Left renal pelvis (tissue), 4 donors: ENCODE data around the gene PLA2G12A. TPM values are rescaled to one million over a fixed set of nuclear protein-coding genes. Genes with fewer than 3 reads are reported as not detected.
"Not testable (repeated sequence)": the region's sequence is repeated elsewhere in the genome, so short reads cannot be mapped to it uniquely, and the experiment has no call there.

Source experiments
- DNase-seq, 4 donors: peaks; one replicate each; pipeline ENCODE4 v3.0.0-alpha.2; 2013; ENCODE audit warnings: low read depth in 4 of 4, low spot score in 3 of 4
- polyA plus RNA-seq, 4 donors: library from polyadenylated mRNA; unstranded; fragments of 120-200 nt; gene quantifications; one replicate each; pipeline ENCODE4 v1.2.1, GENCODE V29; 2013; ENCODE audit not compliant: insufficient read length in 4 of 4

Gene PLA2G12A
- polyA plus RNA-seq, 4 donors, result 24.4 to 34.0 (median 32.1) TPM

DNA sequence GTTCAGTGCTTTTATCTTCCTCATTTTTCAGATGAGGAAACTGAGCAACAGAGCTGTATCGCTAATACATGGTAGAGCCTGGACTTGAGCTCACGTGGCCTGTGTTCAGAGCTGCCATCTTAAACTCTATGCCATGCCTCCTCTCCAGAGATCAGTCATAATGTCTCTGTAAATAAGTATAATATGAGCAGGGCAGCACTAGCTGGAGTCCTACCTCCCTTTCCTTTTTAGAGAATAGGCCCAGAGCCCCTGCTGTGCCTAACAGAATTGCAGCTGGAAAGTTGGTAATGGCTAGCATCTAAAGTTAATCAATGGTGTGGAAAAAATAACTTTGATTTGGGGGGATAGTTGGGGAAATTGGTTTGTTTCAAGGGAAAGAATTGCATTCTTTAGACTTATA is 47.0 kb downstream of the PLA2G12A start:
- no peak for DNase-seq

DNA sequence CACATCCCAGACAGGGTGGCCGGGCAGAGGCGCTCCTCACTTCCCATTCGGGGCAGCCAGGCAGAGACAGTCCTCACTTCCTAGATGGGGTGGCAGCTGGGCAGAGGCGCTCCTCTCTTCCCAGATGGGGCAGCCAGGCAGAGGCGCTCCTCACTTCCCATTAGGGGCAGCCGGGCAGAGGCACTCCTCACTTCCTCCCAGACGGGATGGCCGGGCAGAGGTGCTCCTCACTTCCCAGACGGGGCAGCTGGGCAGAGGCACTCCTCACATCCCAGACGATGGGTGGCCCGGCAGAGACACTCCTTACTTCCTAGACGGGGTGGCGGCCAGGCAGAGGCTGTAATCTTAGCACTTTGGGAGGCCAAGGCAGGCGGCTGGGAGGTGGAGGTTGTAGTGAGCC is 50.9 kb downstream of the PLA2G12A start:
- not testable (repeated sequence) for DNase-seq

DNA sequence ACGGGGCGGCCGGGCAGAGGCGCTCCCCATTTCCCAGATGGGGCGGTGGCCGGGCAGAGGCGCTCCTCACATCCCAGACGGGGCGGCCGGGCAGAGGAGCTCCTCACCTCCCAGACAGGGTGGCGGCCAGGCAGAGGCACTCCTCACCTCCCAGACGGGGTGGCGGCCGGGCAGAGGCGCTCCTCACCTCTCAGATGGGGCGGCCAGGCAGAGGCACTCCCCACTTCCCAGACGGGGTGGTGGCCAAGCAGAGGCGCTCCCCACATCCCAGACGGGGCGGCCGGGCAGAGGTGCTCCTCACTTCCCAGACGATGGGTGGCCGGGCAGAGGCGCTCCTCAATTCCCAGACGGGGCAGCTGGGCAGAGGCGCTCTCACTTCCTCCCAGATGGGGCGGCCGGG is 51.4 kb downstream of the PLA2G12A start:
- DNase-seq, result not testable (repeated sequence)

DNA sequence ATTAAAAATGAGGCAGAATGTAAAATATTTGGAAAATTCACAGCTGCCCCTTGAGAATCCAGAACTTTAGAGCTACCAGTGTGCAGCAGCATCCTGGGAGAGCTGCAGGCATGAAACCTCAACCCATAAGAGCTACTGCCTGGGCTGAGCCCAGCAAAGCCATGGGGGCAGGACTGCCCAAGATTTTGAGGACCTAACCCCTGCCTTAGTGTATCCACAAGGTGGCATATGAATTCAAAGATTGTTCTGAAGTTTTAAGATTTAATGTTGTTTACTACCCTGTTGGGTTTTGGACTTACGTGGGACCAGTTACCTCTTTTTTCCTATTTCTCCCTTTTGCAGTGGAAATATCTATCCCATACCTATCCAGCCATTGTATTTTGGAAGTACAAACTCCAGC is 53.0 kb downstream of the PLA2G12A start:
- DNase-seq, result no peak

DNA sequence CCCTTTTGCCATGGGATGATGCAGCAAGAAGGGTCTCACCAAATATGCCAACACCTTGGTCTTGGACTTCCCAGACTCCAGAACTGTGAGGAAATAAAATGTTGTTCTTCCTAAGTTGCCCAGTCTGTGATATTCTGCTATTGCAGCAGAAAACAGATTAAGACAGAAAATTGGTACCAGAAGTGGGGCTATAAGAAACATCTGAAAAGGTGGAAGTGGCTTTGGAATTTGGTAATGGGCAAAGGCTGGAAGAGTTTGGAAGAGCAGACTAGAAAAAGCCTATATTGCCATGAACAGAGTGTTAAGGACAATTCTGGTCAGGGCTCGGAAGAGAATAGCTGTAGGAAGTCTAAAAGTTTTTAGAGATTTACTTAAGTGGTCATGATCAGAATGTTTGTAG is 54.0 kb downstream of the PLA2G12A start:
- no peak for DNase-seq

DNA sequence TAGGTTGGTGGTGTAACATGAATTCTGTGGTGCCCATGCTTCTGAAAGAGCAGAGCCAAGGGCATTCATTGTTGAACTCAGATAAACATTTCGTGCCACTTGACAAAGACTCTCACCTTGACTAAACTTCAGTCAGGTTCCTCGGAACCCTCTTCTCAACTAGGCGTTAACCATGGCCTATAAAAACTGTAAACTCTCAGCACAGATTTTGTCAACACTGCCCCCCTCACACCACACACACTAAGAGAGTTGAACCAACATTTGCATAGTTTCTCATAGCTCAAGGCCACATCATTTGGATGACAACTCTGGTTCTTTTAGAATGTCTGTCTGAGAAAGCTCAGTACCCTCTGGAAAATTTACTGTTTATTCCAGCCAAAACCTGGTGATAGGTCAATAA is 54.7 kb downstream of the PLA2G12A start:
- no peak for DNase-seq

DNA sequence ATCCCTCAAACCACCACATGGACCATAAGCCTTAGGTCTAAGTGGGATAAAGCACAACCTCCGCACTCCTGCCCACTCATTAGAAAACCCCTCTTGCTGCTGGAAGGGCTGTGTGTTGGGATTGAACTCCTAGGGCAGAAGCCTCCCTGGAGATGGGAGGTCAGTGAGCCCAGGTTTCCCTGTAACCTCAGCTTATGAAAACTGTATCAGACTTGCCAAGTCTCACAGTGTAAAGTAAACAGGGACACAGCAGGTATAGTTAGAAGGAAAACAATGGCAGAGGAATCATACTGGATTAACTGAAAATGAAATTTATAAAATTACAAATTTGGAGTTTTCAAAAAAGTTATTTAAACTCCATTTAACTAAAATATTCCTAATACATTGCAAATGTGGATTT is 56.6 kb downstream of the PLA2G12A start:
- no peak for DNase-seq

DNA sequence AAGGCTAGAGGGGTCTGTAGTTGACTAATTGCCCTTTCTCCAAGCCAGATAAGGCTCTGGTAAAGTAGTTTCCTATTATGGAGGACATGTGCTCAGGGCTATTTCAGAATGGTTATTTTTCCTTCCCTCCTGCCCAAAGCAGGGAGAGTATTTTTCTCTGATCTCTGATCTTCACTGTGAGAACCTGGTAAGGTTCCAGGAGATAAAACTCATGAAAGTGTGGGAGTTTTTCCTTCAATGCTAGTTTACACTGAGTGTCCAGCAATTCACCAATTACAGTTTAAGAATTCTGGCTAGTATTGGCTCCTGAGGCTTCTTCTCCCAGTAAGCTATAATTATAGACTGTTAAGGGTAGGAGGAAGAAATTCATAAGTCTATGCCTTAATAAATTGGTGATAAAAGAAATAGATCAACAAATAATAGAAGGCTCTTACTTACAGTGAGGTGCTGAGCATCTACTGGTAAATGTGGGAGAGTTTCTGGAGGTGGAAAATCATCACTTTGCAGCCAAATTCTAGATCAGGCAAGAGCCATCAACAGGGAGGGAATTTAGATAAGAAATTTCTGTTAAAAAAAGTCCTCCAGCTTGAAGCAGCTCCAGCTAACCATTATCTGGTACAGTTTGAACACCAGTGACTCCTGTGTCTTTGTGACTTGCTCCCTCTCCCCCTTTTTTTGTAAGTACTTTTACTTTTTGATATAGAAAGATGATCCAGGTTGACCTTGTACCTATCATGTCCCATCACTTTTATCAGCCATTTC is 57.5 kb downstream of the PLA2G12A start:
- no peak for DNase-seq

DNA sequence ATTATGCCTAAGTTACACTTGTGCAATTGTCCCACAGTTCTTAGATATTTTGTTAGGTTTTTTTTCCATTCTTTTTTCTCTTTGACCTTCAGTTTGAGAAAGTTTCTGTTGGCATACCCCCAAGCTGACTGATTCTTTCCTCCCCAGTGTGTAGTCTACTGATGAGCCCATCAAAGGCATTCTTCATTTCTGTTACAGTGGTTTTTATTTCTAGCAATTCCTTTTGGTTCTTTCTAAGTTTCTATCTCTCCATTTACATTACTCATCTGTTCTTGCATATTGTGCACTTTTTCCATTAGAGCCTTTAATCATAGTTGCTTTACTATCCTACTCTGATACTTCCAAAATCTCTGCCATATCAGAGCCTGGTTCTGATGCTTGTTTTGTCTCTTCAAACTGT is 58.5 kb downstream of the PLA2G12A start:
- DNase-seq, result no peak

DNA sequence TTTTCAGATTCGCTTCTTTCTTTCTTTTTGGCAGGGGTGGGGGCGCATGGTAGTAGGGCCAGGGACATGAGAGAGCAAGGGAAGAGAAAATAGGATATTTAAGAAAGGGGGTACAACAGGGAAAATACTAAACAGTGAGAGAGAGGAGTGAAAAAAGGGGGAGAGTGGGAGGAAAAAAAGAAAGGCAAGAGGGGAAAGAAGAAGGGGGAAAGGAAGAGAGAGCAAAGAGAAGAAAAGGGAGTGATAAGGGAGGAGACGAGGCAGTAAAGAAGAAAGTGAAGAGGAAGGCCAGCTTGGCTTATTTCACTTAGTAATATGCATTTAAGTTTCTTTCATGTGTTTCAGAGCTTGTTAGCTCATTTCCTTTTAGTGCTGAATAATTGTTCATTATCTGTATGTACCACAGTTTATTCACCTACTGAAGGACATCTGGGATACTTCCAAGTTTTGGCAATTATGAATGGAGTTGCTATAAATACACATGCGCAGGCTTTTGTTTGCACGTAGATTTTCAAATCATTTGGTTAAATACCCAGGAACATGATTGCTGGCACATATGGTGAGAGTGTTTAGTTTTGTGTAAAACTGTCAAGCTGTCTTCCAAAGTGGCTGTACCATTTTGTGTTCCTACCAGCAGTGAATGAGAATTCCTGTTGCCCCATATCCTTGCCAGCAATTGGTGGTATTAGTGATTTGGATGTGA is 63.9 kb downstream of the PLA2G12A start:
- no peak for DNase-seq

DNA sequence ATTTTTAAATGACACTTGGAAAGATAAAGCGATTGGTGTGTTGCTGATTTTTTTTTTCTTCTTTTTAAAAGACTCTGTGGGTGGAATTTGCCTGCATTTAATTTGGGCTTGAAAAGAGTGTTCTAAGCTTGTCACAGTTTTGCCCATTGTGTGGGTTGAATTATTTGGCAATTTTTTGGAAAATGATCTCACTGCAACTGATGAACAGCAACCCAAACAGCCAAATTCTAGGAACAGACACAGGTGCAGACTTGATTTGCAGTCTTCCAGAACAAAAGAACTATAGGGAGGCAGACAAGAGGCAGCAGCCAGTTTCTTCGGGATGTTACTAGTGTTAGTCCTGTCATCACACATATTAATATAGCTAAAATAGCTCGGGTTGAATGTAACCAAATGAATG is 67.1 kb downstream of the PLA2G12A start:
- no peak for DNase-seq

DNA sequence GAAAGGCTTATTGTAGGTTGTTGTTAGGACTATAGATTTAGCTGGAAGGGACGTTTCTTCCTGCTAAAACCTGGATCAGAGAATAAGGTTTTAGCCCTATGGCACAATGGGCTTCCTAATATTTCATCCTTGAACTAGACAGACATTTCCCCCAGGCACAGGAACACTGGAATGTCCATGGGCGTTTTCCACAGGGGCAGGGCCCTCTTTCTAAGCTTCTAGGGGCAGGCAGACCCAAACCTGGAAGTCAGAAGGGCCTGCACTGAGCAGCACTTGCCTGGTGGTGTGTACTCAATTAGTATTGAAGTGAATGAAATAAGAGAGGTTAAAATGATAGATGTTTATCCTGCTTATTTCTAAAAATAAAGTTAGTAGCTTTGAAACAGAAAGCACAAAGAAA is 67.8 kb downstream of the PLA2G12A start:
- no peak for DNase-seq

Other genes starting within 250 kb of the PLA2G12A start
- 10 to 100 TPM in 2 of 4 donors, 1 to 10 TPM in 2; 9.0 to 12.1 (median 9.8) TPM for gene MCUB, start 169.8 kb downstream of the PLA2G12A start, polyA plus RNA-seq
- 10 to 100 TPM; 18.9 to 45.2 (median 39.5) TPM for gene CASP6, start 26.6 kb downstream of the PLA2G12A start, polyA plus RNA-seq
- 10 to 100 TPM; 71.2 to 87.0 (median 80.1) TPM for gene CFI, start 71.9 kb upstream of the PLA2G12A start, polyA plus RNA-seq
- 10 to 100 TPM; 32.7 to 46.4 (median 42.9) TPM for gene GAR1, start 85.7 kb upstream of the PLA2G12A start, polyA plus RNA-seq
- under 1 TPM; 0.18 to 0.69 (median 0.45) TPM for gene RRH, start 97.9 kb upstream of the PLA2G12A start, polyA plus RNA-seq
- under 1 TPM; 0.05 to 0.79 (median 0.57) TPM for gene LRIT3, start 118.0 kb upstream of the PLA2G12A start, polyA plus RNA-seq
- 1 to 10 TPM in 3 of 4 donors, under 1 TPM in 1; 0.42 to 3.8 (median 3.8) TPM for gene EGF, start 182.8 kb upstream of the PLA2G12A start, polyA plus RNA-seq